Measurements from ENCODE around the gene OR2T35. TPM values are rescaled to one million over a fixed set of nuclear protein-coding genes. Genes with fewer than 3 reads are reported as not detected.
A peak's percentile ranks its signal among the peaks of the same experiment; 100 is the strongest.

OR2T35 gene
- total and polyA plus RNA-seq, 2 donors (not counting 1 experiment from before 2014, with no cell fraction given) = not detected

- Histone ChIP-seq H3K79me2 (ENCODE audit: control insufficient read depth, insufficient read depth, low read length) (no peaks in the 10 kb centered on the region), H2AFZ (ENCODE audit: low read length) (no peak overlapping the region), H3K36me3 (ENCODE audit: control insufficient read depth, insufficient read depth, low read length) (no peaks in the 10 kb centered on the region), H3K4me3 (replicated peaks in 1 of 4; ENCODE audit: control extremely low read depth in 1 of 4, insufficient read depth in 1 of 4, low read depth in 3 of 4, low read length in 4 of 4) (no peak overlapping the region), H3K4me1 (ENCODE audit: control insufficient read depth, extremely low read depth, insufficient read depth, low read length) (no peaks in the 10 kb centered on the region), H3K9me3 (ENCODE audit: control insufficient read depth, insufficient read depth, low read depth, low read length) (no peaks in the 10 kb centered on the region), H3K4me2 (ENCODE audit: extremely low read depth, insufficient read depth, low read length) (no peak overlapping the region), H3K9ac (ENCODE audit: insufficient read depth, low read length) (no peak overlapping the region), H4K20me1 (ENCODE audit: control insufficient read depth, extremely low read depth, insufficient read depth, low read length) (no peaks in the 10 kb centered on the region), H3K27me3 (ENCODE audit: control insufficient read depth, insufficient read depth, low read length) (no peaks in the 10 kb centered on the region), H3K27ac (ENCODE audit: insufficient read depth, low read length) (no peak overlapping the region)
- no peak for DNase-seq (ENCODE audit: low read depth in 2 of 2)
- no peak for TF ChIP-seq EZH2 (IDR thresholded peaks at IDR 0.05; ENCODE audit: low read length, missing control alignments)
- TF ChIP-seq CTCF (conservative IDR thresholded peaks at IDR 0.05 in 1 of 2, IDR thresholded peaks at IDR 0.05 in 1 of 2; ENCODE audit: low read depth in 1 of 2, low read length in 2 of 2) = no peak
Measured at GRCh38 chr1:248625166-248625565, 19.9 kb downstream of the OR2T35 start.

- H3K27ac ChIP-seq (ENCODE audit: insufficient read depth, low read length) = no peak overlapping the region
- H3K27me3 ChIP-seq (ENCODE audit: control insufficient read depth, insufficient read depth, low read length) = no peaks in the 10 kb centered on the region
- TF ChIP-seq EZH2 (IDR thresholded peaks at IDR 0.05; ENCODE audit: low read length, missing control alignments) = no peak
- TF ChIP-seq CTCF (conservative IDR thresholded peaks at IDR 0.05 in 1 of 2, IDR thresholded peaks at IDR 0.05 in 1 of 2; ENCODE audit: low read depth in 1 of 2, low read length in 2 of 2) = peak; percentile 6 to 19
- H3K79me2 ChIP-seq (ENCODE audit: control insufficient read depth, insufficient read depth, low read length) = no peaks in the 10 kb centered on the region
- no peak overlapping the region for H3K4me3 ChIP-seq (replicated peaks in 1 of 4; ENCODE audit: control extremely low read depth in 1 of 4, insufficient read depth in 1 of 4, low read depth in 3 of 4, low read length in 4 of 4)
- H3K36me3 ChIP-seq (ENCODE audit: control insufficient read depth, insufficient read depth, low read length) = no peaks in the 10 kb centered on the region
- no peaks in the 10 kb centered on the region for H3K4me1 ChIP-seq (ENCODE audit: control insufficient read depth, extremely low read depth, insufficient read depth, low read length)
- H2AFZ ChIP-seq (ENCODE audit: low read length) = no peak overlapping the region
- no peak overlapping the region for H3K4me2 ChIP-seq (ENCODE audit: extremely low read depth, insufficient read depth, low read length)
- DNase-seq (ENCODE audit: low read depth in 2 of 2) = peak in 1 of 2 donors; percentile 0
- H3K9me3 ChIP-seq (ENCODE audit: control insufficient read depth, insufficient read depth, low read depth, low read length) = no peaks in the 10 kb centered on the region
- no peaks in the 10 kb centered on the region for H4K20me1 ChIP-seq (ENCODE audit: control insufficient read depth, extremely low read depth, insufficient read depth, low read length)
- H3K9ac ChIP-seq (ENCODE audit: insufficient read depth, low read length) = no peak overlapping the region
Measured at GRCh38 chr1:248622570-248623001, 22.5 kb downstream of the OR2T35 start.

- no peak overlapping the region for H3K27ac ChIP-seq (ENCODE audit: insufficient read depth, low read length)
- H2AFZ ChIP-seq (ENCODE audit: low read length) = no peak overlapping the region
- no peak overlapping the region for H3K4me3 ChIP-seq (replicated peaks in 1 of 4; ENCODE audit: control extremely low read depth in 1 of 4, insufficient read depth in 1 of 4, low read depth in 3 of 4, low read length in 4 of 4)
- no peaks in the 10 kb centered on the region for H4K20me1 ChIP-seq (ENCODE audit: control insufficient read depth, extremely low read depth, insufficient read depth, low read length)
- H3K9me3 ChIP-seq (ENCODE audit: control insufficient read depth, insufficient read depth, low read depth, low read length) = no peaks in the 10 kb centered on the region
- no peak for DNase-seq (ENCODE audit: low read depth in 2 of 2)
- no peaks in the 10 kb centered on the region for H3K79me2 ChIP-seq (ENCODE audit: control insufficient read depth, insufficient read depth, low read length)
- no peak overlapping the region for H3K4me2 ChIP-seq (ENCODE audit: extremely low read depth, insufficient read depth, low read length)
- H3K9ac ChIP-seq (ENCODE audit: insufficient read depth, low read length) = no peak overlapping the region
- H3K36me3 ChIP-seq (ENCODE audit: control insufficient read depth, insufficient read depth, low read length) = no peaks in the 10 kb centered on the region
- H3K4me1 ChIP-seq (ENCODE audit: control insufficient read depth, extremely low read depth, insufficient read depth, low read length) = no peaks in the 10 kb centered on the region
- TF ChIP-seq CTCF (conservative IDR thresholded peaks at IDR 0.05 in 1 of 2, IDR thresholded peaks at IDR 0.05 in 1 of 2; ENCODE audit: low read depth in 1 of 2, low read length in 2 of 2) = no peak
- TF ChIP-seq EZH2 (IDR thresholded peaks at IDR 0.05; ENCODE audit: low read length, missing control alignments) = no peak
- H3K27me3 ChIP-seq (ENCODE audit: control insufficient read depth, insufficient read depth, low read length) = no peaks in the 10 kb centered on the region
Measured at GRCh38 chr1:248621770-248622169, 23.3 kb downstream of the OR2T35 start.

All from fibroblast of lung (primary cell).